Stimulated activated CD4-positive, alpha-beta T cell treated with anti-CD3 and anti-CD28 coated beads, TNF-alpha, amount 100 ng/mL, for 24 hours (primary cell): Measurements from ENCODE around the gene MLLT10.

Experiments used
- DNase-seq, 3 experiments: peaks; one replicate each; pipeline ENCODE4 v3.0.0-alpha.2; 2020; ENCODE audit warnings: low read depth in 3 of 3

MLLT10 gene

GRCh38 chr10:21769041-21769440 lies 235.0 kb downstream of the MLLT10 start:
- no peak for DNase-seq

DNA sequence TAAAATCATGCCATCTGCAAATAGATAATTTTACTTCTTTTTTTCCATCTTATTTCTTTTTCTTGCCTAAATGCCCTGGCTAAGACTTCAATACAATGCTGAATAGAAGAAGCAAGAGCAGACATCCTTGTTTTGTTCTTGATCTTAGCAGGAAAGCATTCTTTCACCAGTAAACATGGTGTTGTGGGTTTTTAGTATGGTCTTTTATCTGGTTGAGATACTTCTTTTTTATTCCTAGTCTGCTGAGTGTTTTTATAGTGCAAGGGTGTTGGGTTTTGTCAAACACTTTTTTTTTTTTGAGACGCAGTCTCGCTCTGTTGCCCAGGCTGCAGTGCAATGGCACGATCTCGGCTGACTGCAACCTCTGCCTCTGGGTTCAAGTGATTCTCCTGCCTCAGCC lies 237.2 kb downstream of the MLLT10 start:
- no peak for DNase-seq

DNA sequence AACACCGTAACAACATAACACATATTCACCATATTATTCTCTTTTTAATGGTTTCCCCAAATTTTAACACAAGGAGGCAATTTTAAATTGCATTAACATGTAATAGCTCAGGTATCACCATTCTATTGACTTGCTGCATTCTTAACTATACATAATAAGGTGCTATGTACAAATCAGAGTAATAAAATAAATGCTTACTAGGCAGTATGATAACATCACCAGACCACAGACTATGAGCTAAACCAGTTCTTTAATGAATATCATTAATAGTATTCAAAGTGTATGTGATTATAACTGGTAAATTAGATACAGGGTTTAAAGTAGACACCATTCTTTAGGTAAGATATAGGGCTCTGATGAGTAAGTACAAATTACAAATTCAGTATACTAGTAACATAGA lies 242.9 kb downstream of the MLLT10 start:
- no peak for DNase-seq

GRCh38 chr10:21791276-21791675 lies 257.2 kb downstream of the MLLT10 start:
- DNase-seq, result no peak
